Breast epithelium (tissue), 4 donors: ENCODE data around the gene EEF1AKMT2. TPM values are rescaled to one million over a fixed set of nuclear protein-coding genes. Genes with fewer than 3 reads are reported as not detected.
A peak's percentile ranks its signal among the peaks of the same experiment; 100 is the strongest.

ENCODE experiments used
- DNase-seq, 2 donors: peaks; one replicate each; pipeline ENCODE4 v3.0.0-alpha.2; 2019; ENCODE audit warnings: low spot score in 2 of 2
- H3K27ac ChIP-seq, 2 donors: fragments of 200-600 bp; sonication (generic) in 1 of 2; one replicate each; pipeline ENCODE4 v1.5.1; 2016 to 2019; ENCODE audit warnings: mild to moderate bottlenecking in 1 of 2
- H3K27me3 ChIP-seq, 2 donors: fragments of 200-600 bp; sonication (generic) in 1 of 2; one replicate each; pipeline versions ENCODE4 v1.5.1 to v1.6.0; 2017 to 2019; ENCODE audit warnings: control low read depth in 1 of 2, mild to moderate bottlenecking in 1 of 2
- H3K36me3 ChIP-seq: fragments of 200-600 bp; one replicate; pipeline ENCODE4 v1.5.1; 2019
- H3K4me1 ChIP-seq, 2 donors: fragments of 200-600 bp; sonication (generic); one replicate each; pipeline ENCODE4 v1.5.1; 2016 to 2019; ENCODE audit warnings: control low read depth in 1 of 2
- H3K4me3 ChIP-seq, 3 donors: fragments of 200-600 bp; sonication (generic); 1 replicate in 2 of 3; 2 replicates in 1 of 3; pipeline ENCODE4 v1.5.1; 2016 to 2019; ENCODE audit warnings: mild to moderate bottlenecking in 3 of 3, moderate library complexity in 2 of 3
- H3K9me3 ChIP-seq, 2 donors: fragments of 200-600 bp; sonication (generic) in 1 of 2; one replicate each; pipeline ENCODE4 v1.5.1; 2016 to 2019; ENCODE audit warnings: control low read depth in 1 of 2
- POLR2A ChIP-seq: fragments of 450-650 bp; IDR thresholded peaks from one replicate; pipeline ENCODE4 v1.6.1; 2016; ENCODE audit warnings: antibody characterized with exemption, mild to moderate bottlenecking, moderate library complexity
- POLR2AphosphoS5 ChIP-seq, 3 donors: sonication (generic); formaldehyde crosslinking; IDR thresholded peaks; one replicate each; pipeline ENCODE4 v1.6.1; 2017; ENCODE audit warnings: antibody characterized with exemption in 3 of 3
- intact Hi-C: fragments of 100-400 bp; cut with DNase I; formaldehyde crosslinking; loops from one replicate; pipeline ENCODE4 v1.15.1; 2023; ENCODE audit warnings: low total_unique reads
- total RNA-seq, 3 donors: library from RNA; depleted of rRNA; stranded (reverse); fragments of >200 nt; gene quantifications; one replicate each; pipeline ENCODE4 v1.1.0, GENCODE V29; 2016
- TF ChIP-seq, protein P1 (sequence below), 3 donors: fragments of 450-650 bp; IDR thresholded peaks; one replicate each; pipeline ENCODE4 v1.5.1; 2016 to 2017; ENCODE audit warnings: antibody characterized with exemption in 3 of 3, mild to moderate bottlenecking in 3 of 3, moderate library complexity in 3 of 3

EEF1AKMT2 gene
- 10 to 100 TPM; 14.1 to 23.6 (median 23.2) TPM for total RNA-seq

DNA sequence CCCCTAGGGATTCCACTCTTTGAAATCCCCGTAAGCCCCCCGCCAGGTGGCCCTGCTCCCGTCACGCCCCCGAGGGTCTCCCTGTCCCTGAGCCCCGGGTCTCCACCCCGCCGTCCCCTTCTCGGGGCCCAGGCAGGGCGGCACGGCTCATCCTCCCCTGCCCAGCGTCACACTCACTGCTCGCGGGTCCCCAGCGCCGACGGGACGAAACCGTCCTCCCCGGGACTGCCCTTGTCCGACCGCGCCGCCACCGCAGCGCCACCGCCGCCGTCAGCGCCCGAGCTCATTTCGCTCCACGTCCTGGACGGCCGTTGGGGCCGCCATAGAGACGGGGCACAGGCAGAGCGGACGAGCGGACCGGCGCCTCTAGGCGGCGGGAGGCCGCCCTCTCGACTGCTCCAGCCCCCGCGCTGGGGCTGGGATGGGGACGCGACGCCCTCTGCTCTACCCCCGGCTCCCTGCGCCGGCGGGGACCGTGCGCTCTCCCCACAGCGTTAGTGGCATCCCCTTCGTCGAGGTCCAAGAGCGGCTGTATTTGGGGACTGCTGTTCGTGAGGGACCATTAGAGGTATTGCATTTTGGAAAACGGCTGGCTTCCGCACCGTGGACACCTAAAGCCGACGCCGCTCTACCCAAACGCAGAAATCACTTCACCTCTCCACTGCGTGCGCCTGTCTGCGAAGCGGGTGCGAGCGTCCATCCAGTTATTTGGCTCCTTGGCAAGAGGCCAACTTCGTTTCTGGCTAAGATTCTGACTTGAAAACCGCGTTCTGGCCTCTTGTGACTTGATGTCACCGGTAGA lies at the start of gene EEF1AKMT2:
EEF1AKMT2 (minus strand) TSS at position 341 of the 802 bp plus-strand sequence; CDS start at position 287, 54 bp downstream.
- H3K4me1 ChIP-seq = peaks cover 0 to 3% of the 10 kb centered on the region in 2 donors
- intact Hi-C loops = no loop called here
- H3K36me3 ChIP-seq = no peaks in the 10 kb centered on the region
- peak within 1 kb of the TSS; percentile 92 to 96 for H3K27ac ChIP-seq
- peak; percentile 53 to 72 for DNase-seq
- H3K27me3 ChIP-seq = no peaks in the 10 kb centered on the region
- peak within 1 kb of the TSS; percentile 95 to 100 (median 99) for H3K4me3 ChIP-seq
- TF ChIP-seq, protein P1, sequence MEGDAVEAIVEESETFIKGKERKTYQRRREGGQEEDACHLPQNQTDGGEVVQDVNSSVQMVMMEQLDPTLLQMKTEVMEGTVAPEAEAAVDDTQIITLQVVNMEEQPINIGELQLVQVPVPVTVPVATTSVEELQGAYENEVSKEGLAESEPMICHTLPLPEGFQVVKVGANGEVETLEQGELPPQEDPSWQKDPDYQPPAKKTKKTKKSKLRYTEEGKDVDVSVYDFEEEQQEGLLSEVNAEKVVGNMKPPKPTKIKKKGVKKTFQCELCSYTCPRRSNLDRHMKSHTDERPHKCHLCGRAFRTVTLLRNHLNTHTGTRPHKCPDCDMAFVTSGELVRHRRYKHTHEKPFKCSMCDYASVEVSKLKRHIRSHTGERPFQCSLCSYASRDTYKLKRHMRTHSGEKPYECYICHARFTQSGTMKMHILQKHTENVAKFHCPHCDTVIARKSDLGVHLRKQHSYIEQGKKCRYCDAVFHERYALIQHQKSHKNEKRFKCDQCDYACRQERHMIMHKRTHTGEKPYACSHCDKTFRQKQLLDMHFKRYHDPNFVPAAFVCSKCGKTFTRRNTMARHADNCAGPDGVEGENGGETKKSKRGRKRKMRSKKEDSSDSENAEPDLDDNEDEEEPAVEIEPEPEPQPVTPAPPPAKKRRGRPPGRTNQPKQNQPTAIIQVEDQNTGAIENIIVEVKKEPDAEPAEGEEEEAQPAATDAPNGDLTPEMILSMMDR (IDR thresholded peaks at IDR 0.05) = peak; percentile 46 to 62 (median 57)
- peak; percentile 58 for TF ChIP-seq POLR2A
- TF ChIP-seq POLR2AphosphoS5 (IDR thresholded peaks at IDR 0.05) = peak; percentile 48 to 78 (median 51)
- no peaks in the 10 kb centered on the region for H3K9me3 ChIP-seq

DNA sequence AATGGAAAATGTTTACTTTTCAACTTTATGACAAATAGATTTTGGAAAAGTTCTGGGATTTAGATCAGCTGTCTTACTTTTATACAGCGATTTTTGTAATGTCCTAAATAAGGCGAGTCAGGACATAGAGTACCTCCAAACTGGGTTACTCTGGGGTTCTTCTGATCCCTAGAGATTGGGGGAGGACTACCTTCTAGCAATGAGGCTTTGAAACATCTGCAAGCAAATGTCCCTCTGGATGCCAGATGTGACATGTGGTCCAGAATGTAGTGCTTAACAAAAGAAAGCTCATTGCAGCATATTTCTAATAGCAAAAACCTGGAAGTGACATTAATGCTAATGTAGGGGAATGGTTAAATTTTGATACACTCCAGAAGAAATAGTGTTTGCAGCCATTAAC lies 46.0 kb upstream of the EEF1AKMT2 start:
- H3K27me3 ChIP-seq = no peaks in the 10 kb centered on the region
- TF ChIP-seq, protein P1 (IDR thresholded peaks at IDR 0.05) = no peak
- TF ChIP-seq POLR2A (no peak), POLR2AphosphoS5 (IDR thresholded peaks at IDR 0.05) (no peak)
- no peak overlapping the region for H3K4me3 ChIP-seq
- DNase-seq = no peak
- no peaks in the 10 kb centered on the region for H3K9me3 ChIP-seq
- intact Hi-C loops = loop anchor here (5.0 kb wide), 1 partner anchor 280 kb away; no protein-coding TSS in a partner anchor
- H3K27ac ChIP-seq = no peak overlapping the region
- H3K4me1 ChIP-seq = no peaks in the 10 kb centered on the region
- H3K36me3 ChIP-seq = peaks cover 11% of the 10 kb centered on the region

DNA sequence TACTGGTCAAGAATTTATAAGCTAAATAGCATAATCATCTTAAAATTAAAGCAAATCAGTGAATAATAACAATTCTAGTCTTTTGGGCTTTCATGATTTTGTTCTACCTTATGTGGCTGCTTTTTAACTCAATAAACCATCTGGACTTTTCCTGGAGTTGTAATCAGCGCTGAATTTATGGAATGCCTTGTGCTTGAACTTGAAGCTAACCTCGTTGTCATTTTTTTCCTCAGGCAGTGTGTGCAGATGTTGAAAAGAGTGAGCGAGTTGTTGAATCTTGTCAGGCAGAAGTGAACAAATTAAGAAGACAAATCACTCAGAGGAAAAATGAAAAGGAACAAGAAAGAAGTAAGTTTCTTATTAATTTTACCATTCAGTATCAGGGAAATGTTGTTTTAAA lies 39.4 kb upstream of the EEF1AKMT2 start:
- Histone ChIP-seq H3K4me3 (no peak overlapping the region), H3K36me3 (peaks cover 18% of the 10 kb centered on the region), H3K9me3 (no peaks in the 10 kb centered on the region), H3K27me3 (no peaks in the 10 kb centered on the region), H3K4me1 (no peaks in the 10 kb centered on the region), H3K27ac (no peak overlapping the region)
- DNase-seq = no peak
- TF ChIP-seq POLR2A (no peak), POLR2AphosphoS5 (IDR thresholded peaks at IDR 0.05) (no peak)
- TF ChIP-seq, protein P1 (IDR thresholded peaks at IDR 0.05) = no peak
- intact Hi-C loops = no loop called here

DNA sequence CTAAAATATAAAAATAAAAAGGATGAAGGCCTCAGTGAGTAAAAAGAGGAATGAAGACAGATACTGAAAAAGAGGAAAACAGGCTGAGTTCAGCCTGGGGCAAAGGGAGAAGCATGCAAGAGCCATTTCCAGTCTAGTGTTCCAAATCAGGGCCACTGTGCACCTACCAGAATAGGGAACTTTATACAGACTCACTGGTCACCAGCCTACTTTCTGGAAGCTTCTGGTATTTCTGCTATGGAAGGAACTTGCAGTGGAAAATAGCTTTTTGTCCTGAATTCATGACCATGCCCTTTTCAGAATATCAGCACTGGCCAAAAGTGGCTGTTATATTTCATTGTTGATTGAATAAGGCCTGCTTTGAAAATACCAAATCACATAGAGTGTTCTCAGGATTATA lies 38.8 kb upstream of the EEF1AKMT2 start:
- H3K9me3 ChIP-seq = no peaks in the 10 kb centered on the region
- H3K4me1 ChIP-seq = no peaks in the 10 kb centered on the region
- DNase-seq = no peak
- no peak overlapping the region for H3K27ac ChIP-seq
- no peaks in the 10 kb centered on the region for H3K27me3 ChIP-seq
- peaks cover 11% of the 10 kb centered on the region for H3K36me3 ChIP-seq
- TF ChIP-seq POLR2A (no peak), POLR2AphosphoS5 (IDR thresholded peaks at IDR 0.05) (no peak)
- TF ChIP-seq, protein P1 (IDR thresholded peaks at IDR 0.05) = no peak
- no peak overlapping the region for H3K4me3 ChIP-seq
- intact Hi-C loops = no loop called here

DNA sequence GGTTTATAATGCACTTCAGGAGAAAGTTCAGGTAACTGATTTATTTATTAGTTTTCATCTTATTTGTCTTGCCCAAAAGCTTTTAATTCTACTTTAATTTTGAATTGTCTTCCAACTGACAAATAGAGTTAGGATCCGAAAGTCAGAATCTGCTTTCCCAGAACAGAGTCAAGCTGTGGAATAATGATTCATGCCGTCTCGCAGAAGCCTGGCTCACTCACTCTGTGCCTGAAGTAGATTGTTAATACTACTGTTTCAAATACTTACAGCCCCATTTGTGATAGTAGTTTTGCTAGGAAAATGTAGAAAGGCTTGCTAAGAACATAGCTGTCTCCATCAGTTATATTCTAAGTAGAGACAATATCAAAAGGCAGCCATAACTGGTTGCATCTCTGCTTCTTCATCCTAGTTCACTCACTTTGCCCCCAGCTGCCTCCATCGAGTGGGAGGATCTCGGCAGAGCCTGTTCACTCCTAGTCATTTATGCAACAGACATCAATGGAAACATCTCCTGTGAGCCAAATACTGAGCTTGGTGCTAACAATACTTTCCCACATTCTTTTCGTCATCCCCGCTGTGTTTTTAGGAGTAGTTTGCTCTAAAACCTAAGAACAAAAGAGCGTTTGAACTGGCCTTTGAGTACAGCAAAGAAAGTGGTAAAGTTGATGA lies 37.9 kb upstream of the EEF1AKMT2 start:
- H3K27ac ChIP-seq = no peak overlapping the region

More for the DNA sequence above, 37.9 kb upstream of the EEF1AKMT2 start:
- TF ChIP-seq, protein P1 (IDR thresholded peaks at IDR 0.05) = no peak
- TF ChIP-seq POLR2A (no peak), POLR2AphosphoS5 (IDR thresholded peaks at IDR 0.05) (no peak)
- intact Hi-C loops = no loop called here
- peaks cover 7% of the 10 kb centered on the region for H3K36me3 ChIP-seq
- DNase-seq = no peak
- no peak overlapping the region for H3K4me3 ChIP-seq
- H3K9me3 ChIP-seq = no peaks in the 10 kb centered on the region
- H3K27me3 ChIP-seq = no peaks in the 10 kb centered on the region
- no peaks in the 10 kb centered on the region for H3K4me1 ChIP-seq
